Activated naive CD4-positive, alpha-beta T cell treated with Interleukin-2 at 50 U/mL for 16 hours (primary cell): ENCODE data around the gene ZDHHC21.
"Not testable (repeated sequence)": the region's sequence is repeated elsewhere in the genome, so short reads cannot be mapped to it uniquely, and the experiment has no call there.

ENCODE experiments used
- DNase-seq: peaks from one replicate; pipeline ENCODE4 v3.0.0-alpha.2; 2020

ZDHHC21 gene

GRCh38 chr9:14678776-14679175 is 14.5 kb downstream of the ZDHHC21 start:
- DNase-seq, result no peak

DNA sequence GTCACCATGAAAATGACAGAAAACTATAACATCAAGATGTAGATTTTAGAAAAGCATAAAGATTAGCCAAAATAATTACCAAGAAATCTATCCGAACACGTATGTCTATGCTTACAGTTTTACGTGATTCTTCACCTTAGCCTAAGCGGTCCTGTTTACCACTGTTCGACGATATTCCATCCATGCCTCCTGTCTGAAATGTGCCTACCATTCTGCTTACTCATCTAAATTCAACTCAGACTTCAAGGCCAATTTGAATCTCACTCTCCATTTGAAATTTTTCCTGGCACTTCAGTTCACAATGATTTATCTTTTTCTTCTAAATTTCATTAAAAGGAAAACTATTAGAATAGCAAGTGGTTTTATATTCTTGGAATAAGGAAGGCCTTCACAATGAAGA is 15.4 kb downstream of the ZDHHC21 start:
- no peak for DNase-seq

DNA sequence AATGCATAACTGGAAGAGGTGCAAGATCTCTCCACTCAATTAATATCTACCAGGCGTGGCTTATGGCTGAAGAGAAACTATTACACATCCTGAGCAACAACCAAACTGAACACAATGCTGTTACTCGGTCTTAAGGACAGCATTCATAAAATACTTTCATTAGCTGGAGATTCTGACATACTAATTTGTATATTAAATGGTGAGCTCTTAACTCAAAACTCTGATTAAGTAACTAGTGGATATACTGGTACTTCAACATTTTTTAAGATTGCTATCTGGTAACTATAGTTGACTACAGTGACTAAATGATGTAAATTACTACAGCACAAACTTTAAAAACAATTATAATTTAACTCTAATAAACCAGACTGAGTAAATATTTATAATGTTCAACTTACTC is 15.8 kb downstream of the ZDHHC21 start:
- DNase-seq, result no peak

- DNase-seq, result no peak
Observed at GRCh38 chr9:14674630-14675029, 18.6 kb downstream of the ZDHHC21 start.

DNA sequence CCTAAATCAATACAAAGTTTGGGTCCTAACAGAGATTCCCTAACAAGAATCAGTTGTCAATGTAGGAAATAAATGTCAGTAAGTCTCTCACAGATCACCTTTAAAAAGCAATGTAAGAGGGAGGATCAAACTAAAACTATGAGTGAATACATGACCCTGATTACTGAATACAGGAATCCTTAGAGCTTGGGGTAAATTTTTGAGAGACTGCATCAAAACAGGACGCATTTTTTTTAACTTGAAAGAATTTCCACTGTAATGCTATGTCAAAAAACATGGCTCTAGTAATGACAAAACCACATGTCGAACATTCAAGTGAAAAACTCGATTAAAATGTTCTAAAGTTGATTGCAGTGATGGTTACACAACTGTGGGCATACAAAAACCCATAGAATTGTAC is 21.9 kb downstream of the ZDHHC21 start:
- DNase-seq, result no peak

- DNase-seq, result no peak
Observed at GRCh38 chr9:14670718-14671117, 22.5 kb downstream of the ZDHHC21 start.

DNA sequence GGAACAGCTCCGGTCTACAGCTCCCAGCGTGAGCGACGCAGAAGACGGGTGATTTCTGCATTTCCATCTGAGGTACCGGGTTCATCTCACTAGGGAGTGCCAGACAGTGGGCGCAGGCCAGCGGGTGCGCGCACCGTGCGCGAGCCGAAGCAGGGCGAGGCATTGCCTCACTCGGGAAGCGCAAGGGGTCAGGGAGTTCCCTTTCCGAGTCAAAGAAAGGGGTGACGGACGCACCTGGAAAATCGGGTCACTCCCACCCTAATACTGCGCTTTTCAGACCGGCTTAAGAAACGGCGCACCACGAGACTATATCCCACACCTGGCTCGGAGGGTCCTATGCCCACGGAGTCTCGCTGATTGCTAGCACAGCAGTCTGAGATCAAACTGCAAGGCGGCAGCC is 29.2 kb downstream of the ZDHHC21 start:
- DNase-seq, result not testable (repeated sequence)

GRCh38 chr9:14662060-14662453 is 31.2 kb downstream of the ZDHHC21 start:
- no peak for DNase-seq

DNA sequence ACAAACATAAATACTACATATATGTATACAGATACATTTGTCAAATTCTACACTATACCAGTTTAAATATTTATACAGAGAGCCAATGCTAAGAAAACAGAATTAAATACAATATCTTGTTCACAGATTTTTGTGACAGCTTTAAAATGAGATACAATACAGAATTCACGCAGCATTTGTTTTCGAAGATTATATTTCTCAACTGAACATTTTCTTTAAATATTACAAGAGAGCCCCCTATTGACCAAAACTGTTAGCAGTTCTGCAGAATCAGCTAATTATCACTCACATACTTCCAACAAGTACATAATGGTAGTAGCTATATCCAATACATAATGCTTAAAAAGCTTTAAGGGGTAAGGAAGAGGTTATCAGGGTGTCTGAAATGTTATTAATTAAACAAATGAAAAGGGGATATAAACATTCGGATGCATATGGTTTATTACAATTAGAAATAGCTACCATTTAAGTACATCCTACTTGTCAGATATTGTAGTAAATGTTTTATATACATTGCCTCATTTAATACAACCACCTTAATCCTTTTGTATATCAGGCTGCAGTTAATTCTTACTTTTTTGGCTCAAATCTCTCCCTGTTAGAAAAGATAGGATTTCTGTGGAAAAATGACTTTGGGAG is 31.7 kb downstream of the ZDHHC21 start:
- no peak for DNase-seq

GRCh38 chr9:14660721-14661120 is 32.5 kb downstream of the ZDHHC21 start:
- no peak for DNase-seq

GRCh38 chr9:14654932-14655331 is 38.3 kb downstream of the ZDHHC21 start:
- no peak for DNase-seq

DNA sequence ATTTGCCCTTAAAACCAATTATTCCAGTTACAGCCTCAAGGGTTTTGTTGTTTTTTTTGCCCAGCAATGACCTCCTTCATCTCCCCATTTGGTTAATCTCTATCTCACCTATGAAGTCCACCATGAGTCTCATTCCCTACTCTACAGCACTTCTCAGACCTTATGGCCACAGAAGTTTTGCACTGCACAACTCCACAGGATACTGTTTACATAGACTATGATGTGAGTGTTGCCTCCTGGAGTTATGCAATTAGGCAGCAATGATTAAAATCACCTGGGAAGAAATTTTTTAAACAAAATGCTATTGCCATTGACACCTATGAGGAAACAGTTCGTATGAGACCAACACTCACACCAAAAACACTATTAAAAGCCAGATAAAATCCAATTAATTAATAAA is 39.7 kb downstream of the ZDHHC21 start:
- no peak for DNase-seq

DNA sequence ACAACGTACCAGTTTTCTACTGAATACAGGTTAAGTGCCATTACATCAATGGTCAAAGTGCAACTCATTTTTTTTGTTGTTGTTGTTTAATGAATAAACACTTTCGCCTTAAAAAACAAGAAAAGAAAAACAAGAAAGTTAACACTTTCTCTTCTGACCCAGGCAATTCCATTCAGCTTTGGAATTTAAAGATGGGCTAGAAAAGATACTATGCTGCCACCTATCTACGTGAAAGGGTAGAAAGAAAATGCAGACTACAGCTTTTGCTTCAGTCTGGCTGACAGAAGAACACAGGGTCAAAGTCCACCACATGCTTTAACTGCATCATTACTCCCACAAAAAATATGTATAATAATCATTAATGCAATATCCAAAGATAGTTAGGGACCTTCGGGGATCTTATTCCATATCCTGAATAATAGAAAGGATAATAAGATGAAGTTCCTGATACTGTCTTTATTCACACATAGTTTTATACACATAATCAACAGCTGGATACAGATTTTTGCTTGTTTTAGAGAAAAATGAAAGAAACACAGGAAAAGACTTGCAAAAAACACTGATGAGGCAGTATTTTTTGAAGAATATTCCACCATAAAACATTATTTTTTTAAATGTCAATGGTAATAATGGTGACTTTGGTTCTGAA is 40.4 kb downstream of the ZDHHC21 start:
- DNase-seq, result no peak

DNA sequence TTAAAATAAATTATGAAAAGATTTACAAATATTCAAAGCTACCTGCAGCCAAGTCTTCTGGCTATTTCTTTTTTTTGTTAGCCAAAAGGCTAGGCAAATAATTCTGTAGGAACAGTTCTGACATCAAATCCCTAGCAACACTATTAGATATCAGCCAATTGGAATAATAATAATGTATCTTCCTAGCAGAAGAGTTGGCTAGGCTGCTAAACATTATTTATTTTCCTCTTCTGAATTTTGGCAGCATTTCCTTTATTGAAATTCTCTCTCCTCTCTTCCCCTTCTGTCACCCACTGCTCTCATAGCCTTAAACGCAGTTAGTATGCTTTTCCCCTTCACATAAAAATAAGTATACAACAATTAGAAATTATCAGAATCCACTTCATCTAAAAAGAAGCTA is 42.6 kb downstream of the ZDHHC21 start:
- no peak for DNase-seq

DNA sequence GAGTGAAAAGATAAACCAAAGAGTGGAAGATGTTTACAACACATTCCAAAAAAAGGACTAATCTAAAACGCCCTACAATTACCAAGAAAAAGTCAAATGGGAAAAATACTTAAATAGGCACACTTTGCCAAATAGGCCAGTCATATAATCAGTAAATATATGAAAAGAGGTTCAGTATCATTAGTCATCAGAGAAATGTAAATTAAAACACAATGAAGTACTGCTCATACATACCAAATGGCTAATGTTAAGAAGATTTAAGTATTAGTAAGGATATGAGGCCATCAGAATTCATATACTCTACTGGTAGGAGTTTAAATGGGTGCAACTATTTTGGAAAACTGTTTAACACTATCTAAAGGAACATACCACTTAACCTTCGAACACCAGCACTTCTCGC is 47.6 kb downstream of the ZDHHC21 start:
- no peak for DNase-seq

DNA sequence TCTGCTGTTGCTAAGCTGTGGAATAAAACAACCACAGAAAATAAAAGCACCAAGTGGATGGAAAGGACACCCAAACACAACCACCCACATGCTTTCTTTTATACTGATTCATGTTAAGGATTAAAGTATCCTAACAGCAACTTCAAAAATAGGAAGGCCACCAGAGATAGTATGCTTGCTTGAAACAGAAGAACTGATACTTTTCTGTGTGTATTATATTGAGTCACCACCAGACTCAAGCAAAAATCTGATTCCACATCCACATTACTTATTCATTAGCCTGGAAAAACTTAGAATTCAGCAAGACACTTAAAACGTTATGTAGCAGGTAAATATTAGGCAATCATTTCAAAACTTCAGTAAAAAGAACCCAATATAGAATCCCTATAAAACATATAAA is 52.3 kb downstream of the ZDHHC21 start:
- DNase-seq, result no peak

GRCh38 chr9:14640294-14640693 is 52.9 kb downstream of the ZDHHC21 start:
- no peak for DNase-seq

DNA sequence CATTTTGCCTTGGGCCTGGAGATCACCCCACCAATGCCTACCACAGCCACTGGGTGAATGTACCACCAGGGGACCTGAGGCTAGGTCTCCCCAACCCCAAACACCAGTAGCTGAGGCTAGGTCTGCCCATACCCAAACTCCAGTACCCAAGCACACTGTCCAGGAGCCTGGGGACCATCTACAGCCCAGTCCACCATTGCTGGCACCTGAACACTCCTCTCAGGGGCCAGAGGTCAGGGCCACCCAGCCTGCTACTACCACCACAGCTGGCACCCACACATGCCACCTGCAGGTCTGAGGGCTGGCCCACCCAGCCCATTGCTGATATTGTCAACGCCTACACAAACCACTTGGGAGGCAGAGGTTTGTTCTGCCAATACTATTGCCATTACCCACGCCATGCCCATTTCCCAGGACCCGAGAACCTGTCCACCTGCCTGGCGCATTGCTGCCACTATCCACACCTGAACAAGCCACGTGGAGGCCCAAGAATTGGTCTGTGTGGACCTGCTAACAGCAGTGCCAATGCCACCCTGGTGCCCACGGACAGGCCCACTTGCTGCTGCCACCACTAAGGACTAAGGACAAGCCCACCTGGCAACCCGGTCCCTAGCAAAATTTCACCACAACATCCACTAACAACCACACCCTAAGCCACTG is 59.2 kb downstream of the ZDHHC21 start:
- no peak for DNase-seq

DNA sequence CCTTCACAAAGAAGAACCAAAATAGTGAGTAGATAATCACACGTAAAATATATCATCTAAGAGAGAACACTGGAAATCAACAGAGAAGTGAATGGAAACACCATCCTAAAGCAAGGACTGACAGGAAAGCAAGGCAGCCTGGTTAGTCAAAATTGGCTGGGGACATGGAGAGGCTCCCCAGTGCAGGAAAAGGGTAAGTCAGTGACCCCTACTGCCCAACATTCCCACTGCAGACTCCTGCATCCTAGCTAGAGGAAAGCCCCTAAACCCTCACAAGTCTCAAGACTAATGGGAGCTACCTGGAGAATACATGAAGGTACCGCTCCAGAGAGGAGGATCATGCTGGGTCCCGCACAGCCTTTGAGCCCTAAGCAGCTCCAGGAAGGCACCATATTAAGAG is 60.1 kb downstream of the ZDHHC21 start:
- no peak for DNase-seq

- DNase-seq, result no peak
Observed at GRCh38 chr9:14627513-14627912, 65.7 kb downstream of the ZDHHC21 start.

DNA sequence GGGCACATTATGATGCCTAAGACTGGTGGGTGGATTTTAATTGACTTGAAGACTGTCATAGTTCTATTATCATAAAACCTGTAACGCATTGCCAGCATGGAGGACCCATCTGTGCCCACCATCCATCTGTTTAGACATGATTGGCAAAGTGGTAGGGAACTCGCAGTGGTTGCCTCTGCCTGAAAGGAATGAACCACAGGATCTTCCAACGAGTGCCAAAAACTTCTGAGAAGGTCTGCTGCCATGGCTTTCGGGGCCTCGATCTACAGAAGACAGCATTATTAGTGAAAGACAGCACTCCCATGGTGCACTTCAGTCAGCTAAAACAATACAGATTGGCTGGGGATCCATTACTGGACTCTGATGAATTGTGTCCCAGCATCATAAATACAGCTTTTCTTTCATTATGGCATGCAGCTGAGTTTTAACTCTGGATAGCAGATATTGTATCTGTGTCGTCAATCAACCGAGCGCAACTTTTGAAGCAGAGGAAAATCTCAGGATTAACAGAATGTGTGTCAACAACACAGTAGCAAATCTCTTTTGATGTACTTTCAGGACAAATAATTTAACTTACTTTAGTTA is 74.3 kb downstream of the ZDHHC21 start:
- DNase-seq, result no peak

DNA sequence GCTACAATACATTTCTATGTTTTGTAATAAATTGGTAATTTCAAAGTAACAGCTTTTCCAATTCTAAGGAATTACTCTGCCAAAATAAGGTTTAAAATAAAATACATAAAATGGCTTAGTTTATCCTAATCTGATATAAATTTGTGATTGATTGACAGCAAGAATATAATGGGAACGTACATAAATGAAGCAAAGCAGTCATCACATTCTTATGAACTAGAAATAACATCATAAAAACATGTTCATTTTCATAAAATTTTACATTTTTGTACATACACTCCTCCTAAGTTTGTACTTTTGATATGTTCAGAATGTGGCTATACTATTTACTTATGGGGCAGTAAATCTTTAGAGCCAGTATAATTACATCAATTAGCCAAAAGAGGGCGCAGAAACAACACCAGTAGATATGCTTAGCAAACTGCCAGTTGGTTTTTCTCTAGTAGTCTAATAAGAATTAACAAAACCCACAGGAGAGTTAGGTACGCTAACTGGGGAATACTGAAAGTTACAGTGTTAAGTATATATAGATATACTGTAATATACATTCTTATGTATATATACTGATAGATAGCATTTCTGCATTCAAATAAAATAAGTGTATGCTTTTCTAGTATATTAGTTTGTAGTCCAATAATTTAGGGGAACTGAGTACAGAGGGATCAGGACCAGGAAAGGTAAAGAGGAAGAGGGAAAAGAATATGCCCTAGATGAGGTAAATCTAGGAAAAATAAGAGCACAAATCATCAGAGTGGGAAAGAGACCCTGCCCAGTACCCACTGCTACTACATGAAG is 76.8 kb downstream of the ZDHHC21 start:
- DNase-seq, result no peak

DNA sequence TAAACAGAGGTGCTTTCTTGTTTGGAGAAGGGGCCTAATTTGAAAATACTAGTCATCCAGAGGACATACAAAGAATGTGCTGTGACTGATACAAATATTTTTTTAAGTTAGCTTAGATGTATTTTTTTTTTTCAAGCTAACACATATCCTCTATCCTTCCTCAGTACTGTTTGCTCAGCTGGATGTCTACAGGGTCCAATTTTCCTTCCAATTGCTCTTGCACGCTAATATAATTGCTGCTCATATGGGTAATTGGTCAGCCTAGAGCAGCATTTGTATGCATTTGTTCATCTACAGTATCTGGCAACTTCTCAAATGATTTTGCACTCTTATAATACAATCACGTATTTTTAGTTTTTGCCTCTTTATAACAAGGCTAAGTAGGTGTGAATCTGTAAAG is 84.7 kb downstream of the ZDHHC21 start:
- DNase-seq, result no peak
